HEK293T (cell line): ENCODE data around the gene HOXA11.
A peak's percentile ranks its signal among the peaks of the same experiment; 100 is the strongest.

Experiments used
- CTCF ChIA-PET: fragments of 350-600 bp; formaldehyde crosslinking; extraction: SDS; loops from one replicate; lab custom pipeline; 2021; ENCODE audit warnings: antibody characterized with exemption, inconsistent platforms; lab: Yijun Ruan, JAX
- POLR2A ChIA-PET: fragments of 350-600 bp; formaldehyde crosslinking; extraction: SDS; loops from one replicate; lab custom pipeline; 2020; ENCODE audit warnings: antibody characterized with exemption, inconsistent platforms; lab: Yijun Ruan, JAX
- DNase-seq: peaks from one replicate; pipeline ENCODE4 v3.0.0; 2012; ENCODE audit warnings: mixed read lengths; ENCODE audit errors: extremely low spot score
- ARNT ChIP-seq: fragments of 450-650 bp; IDR thresholded peaks from 2 replicates; pipeline ENCODE4 v1.6.1; 2017; ENCODE audit warnings: mild to moderate bottlenecking
- BHLHE40 ChIP-seq: fragments of 450-650 bp; IDR thresholded peaks from 2 replicates; pipeline ENCODE4 v1.6.1; 2016; ENCODE audit warnings: mild to moderate bottlenecking, moderate library complexity, borderline replicate concordance
- CTBP1 ChIP-seq: fragments of 450-650 bp; IDR thresholded peaks from 2 replicates; pipeline ENCODE4 v1.6.1; 2016; ENCODE audit warnings: borderline replicate concordance
- ELF4 ChIP-seq: fragments of 450-650 bp; IDR thresholded peaks from 2 replicates; pipeline ENCODE4 v1.6.1; 2017; ENCODE audit warnings: antibody characterized with exemption
- FOXA1 ChIP-seq: fragments of 450-650 bp; IDR thresholded peaks from 2 replicates; pipeline ENCODE4 v1.6.1; 2016; ENCODE audit warnings: mild to moderate bottlenecking
- FOXK2 ChIP-seq: fragments of 450-650 bp; IDR thresholded peaks from 2 replicates; pipeline ENCODE4 v1.6.1; 2016; ENCODE audit warnings: mild to moderate bottlenecking
- FOXM1 ChIP-seq: fragments of 450-650 bp; IDR thresholded peaks from 2 replicates; pipeline ENCODE4 v1.6.1; 2017; ENCODE audit warnings: mild to moderate bottlenecking, borderline replicate concordance
- HDGF ChIP-seq: fragments of 450-650 bp; IDR thresholded peaks from 2 replicates; pipeline ENCODE4 v1.6.1; 2017; ENCODE audit warnings: antibody characterized with exemption, borderline replicate concordance
- L3MBTL2 ChIP-seq: fragments of 450-650 bp; conservative IDR thresholded peaks from 2 replicates; pipeline ENCODE4 v1.6.1; 2016; ENCODE audit warnings: mild to moderate bottlenecking
- LEF1 ChIP-seq: fragments of 450-650 bp; IDR thresholded peaks from 2 replicates; pipeline ENCODE4 v1.6.1; 2017; ENCODE audit warnings: mild to moderate bottlenecking, borderline replicate concordance
- NFRKB ChIP-seq: fragments of 450-650 bp; IDR thresholded peaks from 2 replicates; pipeline ENCODE4 v1.6.1; 2016; ENCODE audit warnings: mild to moderate bottlenecking, moderate library complexity
- SP1 ChIP-seq: fragments of 450-650 bp; IDR thresholded peaks from 2 replicates; pipeline ENCODE4 v1.6.1; 2017
- SUZ12 ChIP-seq: fragments of 450-650 bp; IDR thresholded peaks from 2 replicates; pipeline ENCODE4 v1.6.1; 2016; ENCODE audit warnings: mild to moderate bottlenecking
- TARDBP ChIP-seq: fragments of 450-650 bp; IDR thresholded peaks from 2 replicates; pipeline ENCODE4 v1.6.1; 2016
- ZNF384 ChIP-seq: fragments of 450-650 bp; IDR thresholded peaks from 2 replicates; pipeline ENCODE4 v1.6.1; 2016
- TF ChIP-seq, protein P1 (sequence below): fragments of 450-650 bp; IDR thresholded peaks from 2 replicates; pipeline ENCODE4 v1.6.1; 2016

Gene HOXA11

DNA sequence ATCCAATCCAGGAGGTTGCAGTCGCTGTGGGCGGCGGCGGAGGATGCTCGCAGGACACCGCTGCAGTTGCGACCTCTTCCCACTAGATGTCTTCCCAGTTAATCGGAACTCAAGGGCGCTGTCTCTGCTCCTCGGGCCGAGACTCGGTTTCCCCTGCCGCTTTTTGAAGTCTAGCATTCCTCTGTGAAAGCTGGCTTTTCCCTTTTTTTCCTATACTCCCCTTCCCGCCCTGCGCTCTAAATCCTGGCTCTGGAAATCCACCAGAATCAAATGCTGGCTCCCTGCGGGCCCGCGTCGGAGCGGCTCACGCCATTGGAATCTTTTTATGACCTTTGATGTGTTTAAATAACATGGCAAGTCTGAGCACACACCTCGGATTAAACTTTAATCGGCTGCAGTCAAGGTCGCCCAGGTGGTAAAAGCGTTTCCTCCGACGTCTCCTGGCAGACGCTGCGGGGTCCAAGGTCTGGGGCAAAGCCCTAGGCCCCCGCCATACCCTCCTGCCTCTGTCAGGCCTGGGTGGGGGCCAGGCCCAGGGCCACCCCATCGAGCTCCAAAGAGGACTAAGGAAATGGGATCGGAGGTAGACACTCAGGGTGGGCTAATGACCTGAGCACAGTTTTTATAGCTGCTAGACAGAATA, 25.5 kb upstream of the HOXA11 start:
- ChIA-PET POLR2A (interaction anchor here (1.1 kb wide), 1 partner anchor 26 kb away, joined by 3 read pairs; the partner anchor contains the start of gene HOXA11), CTCF (interaction anchor here (0.9 to 1.6 kb wide), 8 partner anchors 8 to 364 kb away, joined by 3 to 6 read pairs (median 3); partner anchors contain the start of gene HOXA13)
- peak; percentile 73 for DNase-seq
- TF ChIP-seq L3MBTL2 = no peak
- TF ChIP-seq ZNF384 = no peak
- no peak for TF ChIP-seq SP1
- no peak for TF ChIP-seq FOXK2
- TF ChIP-seq HDGF = no peak
- no peak for TF ChIP-seq FOXA1
- TF ChIP-seq ELF4 = no peak
- TF ChIP-seq NFRKB = no peak
- TF ChIP-seq BHLHE40 = no peak

DNA sequence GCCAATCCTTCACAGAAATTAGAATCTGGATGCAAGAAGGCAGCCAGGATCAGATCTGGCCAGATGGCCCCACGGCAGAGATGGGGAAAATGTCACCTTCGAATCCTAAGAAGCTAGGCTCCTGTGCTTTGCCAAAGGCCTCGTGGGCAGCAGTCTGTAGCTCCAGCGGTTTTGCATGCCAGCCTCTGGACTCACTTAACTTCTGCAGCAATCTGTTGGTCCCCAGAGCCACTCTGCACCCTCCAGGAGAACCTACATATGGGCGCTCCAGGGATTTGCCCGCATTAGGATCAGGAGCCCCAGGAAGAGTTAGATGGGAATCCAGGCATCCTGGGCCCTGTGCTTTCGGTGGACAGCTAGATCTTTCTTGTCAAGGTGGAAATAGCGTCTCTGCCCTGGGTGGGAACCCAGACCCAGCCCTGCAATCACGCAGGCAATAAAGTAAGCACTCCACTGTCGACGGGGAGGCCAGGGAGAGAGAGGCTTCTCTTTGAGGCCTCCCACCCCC, 25.0 kb upstream of the HOXA11 start:
- DNase-seq = no peak
- CTCF ChIA-PET = interaction anchor here (0.6 to 1.6 kb wide), 10 partner anchors 8 to 1065 kb away, joined by 3 to 6 read pairs (median 4); partner anchors contain the start of gene HOXA13
- TF ChIP-seq FOXK2 = no peak
- no peak for TF ChIP-seq FOXM1
- TF ChIP-seq, protein P1, sequence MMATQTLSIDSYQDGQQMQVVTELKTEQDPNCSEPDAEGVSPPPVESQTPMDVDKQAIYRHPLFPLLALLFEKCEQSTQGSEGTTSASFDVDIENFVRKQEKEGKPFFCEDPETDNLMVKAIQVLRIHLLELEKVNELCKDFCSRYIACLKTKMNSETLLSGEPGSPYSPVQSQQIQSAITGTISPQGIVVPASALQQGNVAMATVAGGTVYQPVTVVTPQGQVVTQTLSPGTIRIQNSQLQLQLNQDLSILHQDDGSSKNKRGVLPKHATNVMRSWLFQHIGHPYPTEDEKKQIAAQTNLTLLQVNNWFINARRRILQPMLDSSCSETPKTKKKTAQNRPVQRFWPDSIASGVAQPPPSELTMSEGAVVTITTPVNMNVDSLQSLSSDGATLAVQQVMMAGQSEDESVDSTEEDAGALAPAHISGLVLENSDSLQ = no peak
- TF ChIP-seq TARDBP = no peak
- TF ChIP-seq ARNT = no peak
- no peak for TF ChIP-seq LEF1
- TF ChIP-seq L3MBTL2 = no peak
- TF ChIP-seq HDGF = no peak
- no peak for TF ChIP-seq ELF4
- no peak for TF ChIP-seq FOXA1
- no peak for TF ChIP-seq ZNF384
- no peak for TF ChIP-seq CTBP1
- TF ChIP-seq BHLHE40 = no peak
- no peak for TF ChIP-seq SUZ12
- TF ChIP-seq NFRKB = no peak
- POLR2A ChIA-PET = interaction anchor here (1.1 kb wide), 1 partner anchor 25 kb away, joined by 3 read pairs; the partner anchor contains the start of gene HOXA11

DNA sequence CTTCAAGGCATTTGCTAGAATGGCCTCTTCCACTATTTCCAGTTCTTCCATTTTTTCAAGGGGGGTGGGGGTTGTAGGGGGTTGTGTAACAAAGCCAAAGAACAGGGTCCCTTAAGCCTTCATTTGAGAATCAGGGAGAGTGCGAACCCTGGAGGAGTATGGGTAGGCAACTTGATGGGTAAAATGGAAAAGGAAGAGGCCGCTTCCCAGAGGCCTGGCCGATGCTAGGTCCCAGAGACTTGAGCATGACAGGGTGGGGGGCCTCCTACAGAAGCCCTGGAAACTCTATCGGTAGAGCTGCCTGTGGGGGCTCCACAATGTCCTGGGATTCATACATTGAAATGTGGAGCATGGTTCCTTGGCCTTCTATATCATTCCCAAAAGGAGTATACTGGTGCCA, 24.0 kb upstream of the HOXA11 start:
- CTCF ChIA-PET = interaction anchor here (1.0 to 1.6 kb wide), 4 partner anchors 9 to 565 kb away, joined by 3 to 4 read pairs (median 4); partner anchors contain the start of gene HOXA13
- TF ChIP-seq FOXK2 (no peak), SP1 (no peak), LEF1 (no peak), ARNT (no peak), SUZ12 (no peak), FOXM1 (no peak), ELF4 (no peak), HDGF (no peak), CTBP1 (no peak), FOXA1 (no peak), L3MBTL2 (no peak), BHLHE40 (no peak)
- POLR2A ChIA-PET = interaction anchor here (1.2 kb wide), 1 partner anchor 9 kb away, joined by 4 read pairs; the partner anchor contains the start of gene HOXA13
- no peak for DNase-seq

DNA sequence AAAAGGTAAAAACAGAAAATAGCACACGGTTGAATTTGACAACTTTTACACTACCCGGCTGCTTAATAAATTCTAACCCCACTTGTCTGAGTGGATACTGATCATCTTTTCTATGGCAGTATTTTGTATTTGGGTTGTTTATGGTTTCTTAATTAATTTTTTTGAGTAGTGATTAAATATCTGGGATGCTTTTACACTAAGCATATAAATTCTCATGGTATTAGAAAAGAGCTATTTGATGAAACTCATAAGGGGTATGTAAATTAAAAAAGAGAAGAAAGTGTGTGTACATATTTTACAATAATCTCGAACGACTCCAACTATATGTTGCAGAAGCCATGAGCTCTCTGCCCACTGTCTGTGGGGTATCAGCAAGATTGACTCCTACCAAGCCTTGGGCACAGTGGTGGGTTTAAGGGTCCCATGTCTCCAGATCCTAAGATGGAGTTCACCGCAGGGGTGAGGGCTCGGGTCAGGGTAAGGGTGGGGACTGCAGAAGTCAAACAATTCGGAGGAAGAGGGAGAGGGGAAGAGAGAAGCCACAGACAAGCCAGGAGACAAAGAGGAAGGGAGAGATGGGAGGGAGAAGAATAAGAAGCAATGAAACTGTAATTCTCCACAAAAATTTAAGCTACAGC, 22.4 kb upstream of the HOXA11 start:
- DNase-seq = no peak
- CTCF ChIA-PET = interaction anchor here (1.6 kb wide), 1 partner anchor 9 kb away, joined by 5 read pairs; no protein-coding TSS in a partner anchor
- TF ChIP-seq L3MBTL2 (no peak), ELF4 (no peak), TARDBP (no peak), CTBP1 (no peak), FOXA1 (no peak), FOXK2 (no peak), NFRKB (no peak), HDGF (no peak), BHLHE40 (no peak), LEF1 (no peak), FOXM1 (no peak), SP1 (no peak), SUZ12 (no peak), ZNF384 (no peak)
- TF ChIP-seq, protein P1 = no peak
- POLR2A ChIA-PET = no interaction called here

DNA sequence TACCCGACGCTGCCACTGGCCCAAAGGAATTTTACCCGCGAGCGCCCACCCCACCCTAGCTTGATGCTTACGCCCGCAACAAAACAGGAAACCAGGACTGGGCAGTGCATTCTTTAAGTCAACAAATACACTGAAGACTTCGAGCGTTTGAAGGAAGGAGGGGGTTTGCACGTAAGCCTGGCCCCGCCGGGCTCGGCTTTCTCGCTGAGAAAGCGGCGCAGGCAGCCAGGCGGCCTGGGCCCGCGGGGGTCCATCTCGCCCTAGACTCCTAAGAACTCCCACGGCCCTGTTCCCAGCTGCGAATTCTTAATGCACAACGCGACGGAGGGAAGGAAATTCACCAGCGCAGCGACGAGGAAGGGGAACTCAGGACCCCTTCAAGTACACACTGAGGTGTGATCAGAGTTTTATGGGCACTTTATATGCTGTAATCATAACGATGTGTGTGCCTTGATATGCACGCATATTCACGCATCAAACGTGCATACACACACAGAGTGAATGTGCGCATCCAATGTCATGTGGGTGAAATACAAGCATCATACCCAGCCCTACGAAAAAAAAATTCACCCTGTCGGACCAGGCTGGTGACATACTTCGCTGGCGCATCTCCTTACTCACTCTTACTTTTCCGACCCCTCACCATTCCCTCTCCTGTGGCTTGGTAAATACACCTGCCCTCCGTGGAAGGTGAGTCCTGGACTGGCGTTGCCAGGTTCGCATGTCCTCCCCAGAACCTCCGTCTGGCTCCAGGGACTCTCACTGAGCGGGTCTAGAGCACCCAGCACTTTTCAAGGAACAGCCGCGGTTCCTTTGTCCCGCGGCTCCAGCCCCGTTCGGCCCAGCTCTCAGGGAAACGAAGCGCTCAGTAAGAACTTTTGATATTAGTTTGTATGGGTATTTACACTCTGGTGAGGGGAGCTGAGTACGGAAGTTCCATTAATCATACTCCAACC, 20.6 kb upstream of the HOXA11 start:
- TF ChIP-seq LEF1 (no peak), FOXK2 (no peak), SP1 (no peak), ARNT (no peak), FOXM1 (no peak), FOXA1 (no peak), NFRKB (no peak), CTBP1 (no peak)
- no peak for DNase-seq
- CTCF ChIA-PET = no interaction called here
- POLR2A ChIA-PET = no interaction called here

DNA sequence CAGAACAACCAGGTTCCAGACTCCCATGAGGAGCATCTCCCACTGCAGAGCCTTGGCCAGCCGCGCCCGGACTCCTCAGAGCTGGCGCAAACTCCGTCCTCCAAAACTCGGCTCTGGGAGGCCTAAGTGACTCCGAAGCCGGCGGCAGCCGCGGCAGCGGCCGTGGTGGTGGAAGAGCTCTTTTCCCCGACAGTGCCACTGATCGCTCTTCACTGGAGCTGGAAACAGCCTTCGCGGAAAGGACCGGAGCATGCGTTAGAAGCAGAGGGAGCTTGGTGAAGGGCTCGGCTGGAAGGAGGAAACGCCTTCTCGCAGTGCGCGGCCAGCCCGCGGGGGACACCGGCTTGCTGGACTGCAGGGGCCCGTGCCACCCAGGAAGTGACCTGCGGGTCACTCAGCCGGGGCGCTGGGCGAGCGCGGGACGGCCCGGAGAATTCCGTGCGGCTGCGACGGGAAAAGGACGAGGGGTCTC, 19.9 kb upstream of the HOXA11 start:
- ChIA-PET CTCF (no interaction called here), POLR2A (no interaction called here)
- DNase-seq = no peak
- TF ChIP-seq CTBP1 (no peak), SUZ12 (no peak), LEF1 (no peak), SP1 (no peak), HDGF (no peak), L3MBTL2 (no peak), FOXK2 (no peak), FOXM1 (no peak), ZNF384 (no peak), TARDBP (no peak), ELF4 (no peak), FOXA1 (no peak), BHLHE40 (no peak), NFRKB (no peak), ARNT (no peak)
- TF ChIP-seq, protein P1 = no peak
